HFF-Myc (cell line): ENCODE results near the gene FEZ2.

Source experiments
- DNase-seq: peaks from one replicate; pipeline ENCODE4 v3.0.0-alpha.2; 2011; ENCODE audit warnings: low read depth; ENCODE audit errors: extremely low read depth
- H3K4me3 ChIP-seq: replicated peaks from 2 replicates; pipeline ENCODE4 v1.5.1; 2011; ENCODE audit warnings: low read depth, mild to moderate bottlenecking, control low read depth, low read length
- TF ChIP-seq, protein P1 (sequence below): IDR thresholded peaks from 2 replicates; pipeline ENCODE4 v1.5.1; 2012; ENCODE audit warnings: mild to moderate bottlenecking, low read depth, low read length, control low read depth; ENCODE audit errors: missing control alignments

The FEZ2 gene

DNA sequence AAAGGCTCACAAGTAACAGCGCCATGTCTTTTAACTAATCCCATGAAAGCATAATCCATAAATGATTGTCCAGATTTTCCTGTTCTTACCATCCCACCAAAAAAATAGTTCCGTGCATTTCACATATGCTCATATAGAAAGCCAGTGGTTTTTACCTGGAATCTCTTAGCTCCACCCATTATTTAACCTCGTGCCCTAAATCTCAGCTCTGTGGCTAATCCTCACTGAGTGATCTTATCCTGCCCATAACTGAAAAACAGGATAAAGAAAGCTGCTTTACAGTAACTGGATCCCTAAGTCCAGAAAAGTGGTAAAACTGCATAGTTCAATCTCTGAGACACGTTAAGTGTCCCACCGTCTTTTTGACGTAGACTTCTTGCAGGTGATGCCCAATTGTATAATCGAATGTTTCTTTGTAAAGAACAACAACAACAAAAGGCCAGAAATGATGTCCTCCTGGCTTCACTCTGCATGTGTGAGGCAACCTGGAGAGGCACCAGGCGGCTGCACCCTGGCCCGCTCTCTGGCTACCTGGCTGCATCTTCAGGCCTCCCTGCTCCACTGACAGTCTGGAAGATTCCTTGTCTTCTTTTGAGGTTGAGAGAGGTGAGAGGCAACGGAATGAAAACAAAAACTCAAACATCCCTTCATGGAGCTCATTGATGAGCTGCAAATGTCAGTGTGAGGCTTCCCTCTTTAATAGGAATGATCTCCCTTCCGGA, 38.6 kb downstream of the FEZ2 start:
- TF ChIP-seq, protein P1, sequence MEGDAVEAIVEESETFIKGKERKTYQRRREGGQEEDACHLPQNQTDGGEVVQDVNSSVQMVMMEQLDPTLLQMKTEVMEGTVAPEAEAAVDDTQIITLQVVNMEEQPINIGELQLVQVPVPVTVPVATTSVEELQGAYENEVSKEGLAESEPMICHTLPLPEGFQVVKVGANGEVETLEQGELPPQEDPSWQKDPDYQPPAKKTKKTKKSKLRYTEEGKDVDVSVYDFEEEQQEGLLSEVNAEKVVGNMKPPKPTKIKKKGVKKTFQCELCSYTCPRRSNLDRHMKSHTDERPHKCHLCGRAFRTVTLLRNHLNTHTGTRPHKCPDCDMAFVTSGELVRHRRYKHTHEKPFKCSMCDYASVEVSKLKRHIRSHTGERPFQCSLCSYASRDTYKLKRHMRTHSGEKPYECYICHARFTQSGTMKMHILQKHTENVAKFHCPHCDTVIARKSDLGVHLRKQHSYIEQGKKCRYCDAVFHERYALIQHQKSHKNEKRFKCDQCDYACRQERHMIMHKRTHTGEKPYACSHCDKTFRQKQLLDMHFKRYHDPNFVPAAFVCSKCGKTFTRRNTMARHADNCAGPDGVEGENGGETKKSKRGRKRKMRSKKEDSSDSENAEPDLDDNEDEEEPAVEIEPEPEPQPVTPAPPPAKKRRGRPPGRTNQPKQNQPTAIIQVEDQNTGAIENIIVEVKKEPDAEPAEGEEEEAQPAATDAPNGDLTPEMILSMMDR = no peak
- no peak for DNase-seq
- no peak overlapping the region for H3K4me3 ChIP-seq

DNA sequence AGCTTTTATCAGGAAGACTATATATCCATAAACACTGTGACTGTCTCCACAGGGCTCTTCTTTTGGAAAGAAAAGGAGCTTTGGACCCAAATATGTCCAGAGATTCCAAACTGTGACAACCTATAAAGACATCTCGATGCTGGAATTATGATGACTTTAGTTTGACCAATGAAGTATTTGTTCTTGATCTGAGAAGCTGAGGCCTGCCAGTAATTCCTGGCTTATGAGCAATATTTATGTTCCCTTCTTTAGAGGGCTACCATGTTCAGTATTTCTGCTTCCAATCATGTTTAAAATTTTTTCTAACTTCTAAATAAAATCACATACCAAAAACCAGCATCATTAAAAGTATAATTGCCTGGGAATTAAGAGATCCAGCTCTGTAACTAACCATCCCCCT, 41.1 kb downstream of the FEZ2 start:
- TF ChIP-seq, protein P1 = no peak
- H3K4me3 ChIP-seq = no peak overlapping the region
- no peak for DNase-seq

DNA sequence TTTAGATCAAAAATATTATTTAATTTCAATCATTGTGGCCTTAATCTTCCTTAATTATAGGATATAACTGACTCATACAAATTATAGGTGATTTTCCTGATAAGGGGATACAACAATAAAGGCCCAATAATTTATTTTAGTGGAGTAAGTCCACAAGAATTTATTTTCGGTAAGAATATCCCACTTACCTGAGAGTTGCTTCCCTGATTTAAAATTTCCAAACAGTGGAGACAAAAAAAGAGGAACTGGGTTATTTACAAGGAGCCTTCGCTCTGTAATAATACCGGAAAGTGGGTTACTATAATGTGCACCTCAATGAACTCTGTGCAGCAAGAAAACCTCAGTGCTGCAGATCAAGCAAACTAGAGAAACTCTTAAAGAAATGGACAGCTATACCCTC, 42.2 kb downstream of the FEZ2 start:
- H3K4me3 ChIP-seq = no peak overlapping the region
- no peak for DNase-seq
- TF ChIP-seq, protein P1 = no peak

DNA sequence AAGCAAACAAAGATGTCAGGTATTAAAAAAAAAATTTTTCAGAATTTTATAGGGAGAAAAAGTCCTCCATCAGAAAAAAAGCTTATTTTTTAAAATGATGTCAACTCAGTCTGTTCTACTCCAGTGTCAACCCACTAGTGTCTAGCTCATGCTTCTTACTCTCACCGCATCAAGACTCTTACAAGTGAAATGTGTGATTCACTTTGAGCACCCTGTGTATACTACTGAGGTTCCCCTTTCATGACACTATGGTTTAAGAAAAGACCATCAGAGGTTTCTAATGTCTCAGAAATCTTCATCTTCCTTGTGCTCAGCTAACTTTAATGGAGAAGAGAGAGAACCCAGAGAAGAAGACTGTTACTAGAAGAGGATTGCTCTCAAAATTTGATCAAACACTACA, 43.4 kb downstream of the FEZ2 start:
- TF ChIP-seq, protein P1 = no peak
- no peak overlapping the region for H3K4me3 ChIP-seq
- DNase-seq = no peak

DNA sequence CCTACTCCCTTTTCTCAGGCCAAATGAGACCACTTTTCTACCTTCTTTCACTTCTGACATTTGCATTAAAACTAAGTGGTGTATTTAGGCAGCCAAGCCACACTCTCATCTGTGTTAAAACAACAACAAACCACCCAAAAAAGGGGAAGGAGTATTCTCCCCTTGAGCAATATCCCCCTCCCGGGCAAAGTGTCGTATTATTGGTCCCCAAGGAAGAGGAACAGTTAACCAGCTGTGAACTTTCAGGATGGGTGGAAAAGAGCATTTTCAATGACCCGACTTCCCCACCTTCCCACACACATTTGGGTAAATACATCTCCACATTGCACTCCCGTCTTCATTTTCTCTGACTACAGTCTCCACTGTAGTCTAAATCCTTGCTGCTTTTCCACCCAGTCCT, 44.3 kb downstream of the FEZ2 start:
- DNase-seq = no peak
- TF ChIP-seq, protein P1 = no peak
- H3K4me3 ChIP-seq = no peak overlapping the region

DNA sequence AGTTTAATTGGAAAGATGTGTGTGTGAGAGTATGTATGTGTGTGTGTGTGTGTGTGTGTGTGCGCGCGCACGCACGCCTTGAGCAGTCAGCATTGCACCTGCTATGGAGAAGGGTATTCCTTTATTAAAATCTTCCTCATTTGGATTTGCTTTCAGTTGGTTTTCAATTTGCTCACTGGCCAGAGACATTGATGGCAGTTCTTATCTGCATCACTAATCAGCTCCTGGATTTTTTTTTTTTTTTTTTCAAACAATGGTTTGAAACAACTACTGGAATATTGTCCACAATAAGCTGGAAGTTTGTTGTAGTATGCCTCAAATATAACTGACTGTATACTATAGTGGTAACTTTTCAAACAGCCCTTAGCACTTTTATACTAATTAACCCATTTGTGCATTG, 48.0 kb downstream of the FEZ2 start:
- TF ChIP-seq, protein P1 = no peak
- no peak overlapping the region for H3K4me3 ChIP-seq
- DNase-seq = no peak

DNA sequence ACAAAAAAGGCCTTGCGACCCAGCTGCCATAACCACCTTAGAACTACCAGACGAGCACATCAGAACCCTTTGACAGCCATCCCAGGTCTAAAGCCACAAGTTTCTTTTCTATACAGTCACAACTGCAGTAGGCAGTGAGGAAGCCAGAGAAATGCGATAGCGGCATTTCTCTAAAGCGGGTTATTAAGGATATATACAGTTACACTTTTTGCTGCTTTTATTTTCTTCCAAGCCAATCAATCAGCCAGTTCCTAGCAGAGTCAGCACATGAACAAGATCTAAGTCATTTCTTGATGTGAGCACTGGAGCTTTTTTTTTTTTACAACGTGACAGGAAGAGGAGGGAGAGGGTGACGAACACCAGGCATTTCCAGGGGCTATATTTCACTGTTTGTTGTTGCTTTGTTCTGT, 48.8 kb downstream of the FEZ2 start:
- DNase-seq = no peak
- H3K4me3 ChIP-seq = no peak overlapping the region
- TF ChIP-seq, protein P1 = no peak
